GM21529 (cell line): Measurements from ENCODE around the gene SPEM1.

Source experiments
- ATAC-seq: cut with Tn5 transposase; IDR thresholded peaks from one replicate; pipeline ENCODE4 v1.9.1; 2021; ENCODE audit not compliant: unreplicated experiment

Gene SPEM1, protein sequence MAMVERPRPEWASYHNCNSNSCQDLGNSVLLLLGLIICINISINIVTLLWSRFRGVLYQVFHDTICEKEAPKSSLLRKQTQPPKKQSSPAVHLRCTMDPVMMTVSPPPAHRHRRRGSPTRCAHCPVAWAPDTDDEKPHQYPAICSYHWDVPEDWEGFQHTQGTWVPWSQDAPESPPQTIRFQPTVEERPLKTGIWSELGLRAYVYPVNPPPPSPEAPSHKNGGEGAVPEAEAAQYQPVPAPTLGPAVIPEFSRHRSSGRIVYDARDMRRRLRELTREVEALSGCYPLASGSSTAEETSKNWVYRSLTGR

DNA sequence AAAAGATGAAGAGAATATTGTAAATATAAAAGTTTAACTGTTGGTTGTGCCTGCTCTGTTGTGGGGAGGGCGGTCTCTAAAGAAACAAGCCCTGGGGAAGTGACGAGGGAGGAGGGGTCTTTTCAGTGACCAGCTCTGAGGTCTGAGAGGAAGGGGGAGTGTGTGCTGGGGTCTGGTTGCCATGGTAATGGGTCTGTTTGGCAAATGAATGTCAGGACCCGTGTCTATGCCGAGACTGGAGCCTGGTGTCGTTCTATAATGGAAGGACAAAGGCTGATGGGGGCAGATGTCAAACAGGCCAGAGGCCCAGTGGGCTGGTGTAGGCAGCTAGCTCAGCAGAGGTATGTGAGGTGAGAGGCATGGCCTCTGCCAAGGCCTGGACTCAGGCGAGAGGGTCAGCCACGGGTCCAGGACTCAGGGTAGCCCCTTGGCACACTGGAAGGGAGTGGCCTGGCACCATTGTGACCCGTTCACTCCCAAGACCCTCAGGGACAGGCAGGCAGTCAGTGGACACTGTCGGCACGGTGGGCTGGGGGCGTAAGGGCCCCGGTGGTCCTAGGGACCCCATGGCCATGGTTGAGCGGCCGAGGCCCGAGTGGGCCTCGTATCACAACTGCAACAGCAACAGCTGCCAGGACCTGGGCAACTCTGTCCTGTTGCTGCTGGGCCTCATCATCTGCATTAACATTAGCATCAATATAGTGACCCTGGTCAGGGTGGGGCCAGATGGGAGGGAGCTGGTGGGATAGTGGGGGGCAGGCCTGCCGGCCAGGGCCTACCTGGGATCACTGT, at the start of gene SPEM1:
Gene SPEM1, plus strand, starts transcription at position 506 of the 792 bp plus-strand sequence. Its CDS starts 61 bp downstream, at position 567.
- no peak for ATAC-seq

DNA sequence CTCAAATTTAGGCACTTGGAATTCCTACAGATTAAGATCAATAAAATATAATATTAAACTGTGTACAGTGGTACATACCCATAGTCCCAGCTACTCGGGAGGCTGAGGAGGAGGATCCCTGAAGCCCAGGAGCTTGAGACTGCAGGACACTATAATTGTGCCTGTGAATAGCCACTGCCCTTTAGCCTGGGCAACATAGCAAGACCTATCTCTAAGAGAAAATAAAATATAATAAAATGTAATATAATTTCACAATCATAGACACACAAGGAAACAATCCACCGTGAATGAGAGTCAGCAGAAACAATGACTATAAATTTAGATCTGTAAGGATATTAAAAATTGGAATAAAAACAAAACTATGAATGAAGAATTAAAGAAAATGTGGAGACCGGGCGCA, 49.3 kb upstream of the SPEM1 start:
- no peak for ATAC-seq

DNA sequence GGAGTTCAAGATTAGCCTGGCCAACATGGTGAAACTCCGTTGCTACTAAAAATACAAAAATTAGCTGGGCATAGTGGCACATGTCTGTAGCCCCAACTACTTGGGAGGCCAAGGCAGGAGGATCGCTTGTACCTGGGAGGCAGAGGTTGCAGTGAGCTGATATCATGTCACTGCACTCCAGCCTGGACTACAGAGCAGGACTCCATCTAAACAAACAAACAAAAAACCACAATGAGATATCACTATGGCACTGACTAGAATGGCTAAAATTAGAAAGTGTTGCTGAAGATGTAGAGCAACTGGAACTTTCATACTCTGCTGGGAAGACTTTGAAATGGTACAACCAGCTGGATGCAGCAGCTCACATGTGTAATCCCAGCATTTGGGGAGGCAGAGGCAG, 45.8 kb upstream of the SPEM1 start:
- no peak for ATAC-seq

- no peak for ATAC-seq
Observed at GRCh38 chr17:7379134-7379533, 41.0 kb upstream of the SPEM1 start.

DNA sequence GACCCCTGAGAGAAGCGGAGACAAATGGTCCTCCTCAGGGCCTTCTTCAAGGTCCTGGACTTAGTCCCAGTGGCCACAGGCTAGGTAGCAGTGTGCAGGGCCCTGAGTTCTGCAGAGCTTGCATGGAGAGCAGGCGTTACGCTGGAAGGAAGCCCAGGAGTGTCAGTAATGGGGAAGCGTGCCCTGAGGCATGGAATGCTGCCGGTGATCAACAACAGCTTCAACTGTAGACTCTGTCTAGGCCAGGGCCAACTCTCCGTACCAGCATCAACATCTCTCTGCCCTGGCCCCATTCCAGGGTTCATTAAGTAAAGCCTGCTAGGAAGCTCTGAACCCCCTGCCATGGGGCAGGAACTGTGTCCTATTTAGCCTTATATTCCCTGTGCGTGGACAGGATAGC, 39.8 kb upstream of the SPEM1 start:
- ATAC-seq: no peak

DNA sequence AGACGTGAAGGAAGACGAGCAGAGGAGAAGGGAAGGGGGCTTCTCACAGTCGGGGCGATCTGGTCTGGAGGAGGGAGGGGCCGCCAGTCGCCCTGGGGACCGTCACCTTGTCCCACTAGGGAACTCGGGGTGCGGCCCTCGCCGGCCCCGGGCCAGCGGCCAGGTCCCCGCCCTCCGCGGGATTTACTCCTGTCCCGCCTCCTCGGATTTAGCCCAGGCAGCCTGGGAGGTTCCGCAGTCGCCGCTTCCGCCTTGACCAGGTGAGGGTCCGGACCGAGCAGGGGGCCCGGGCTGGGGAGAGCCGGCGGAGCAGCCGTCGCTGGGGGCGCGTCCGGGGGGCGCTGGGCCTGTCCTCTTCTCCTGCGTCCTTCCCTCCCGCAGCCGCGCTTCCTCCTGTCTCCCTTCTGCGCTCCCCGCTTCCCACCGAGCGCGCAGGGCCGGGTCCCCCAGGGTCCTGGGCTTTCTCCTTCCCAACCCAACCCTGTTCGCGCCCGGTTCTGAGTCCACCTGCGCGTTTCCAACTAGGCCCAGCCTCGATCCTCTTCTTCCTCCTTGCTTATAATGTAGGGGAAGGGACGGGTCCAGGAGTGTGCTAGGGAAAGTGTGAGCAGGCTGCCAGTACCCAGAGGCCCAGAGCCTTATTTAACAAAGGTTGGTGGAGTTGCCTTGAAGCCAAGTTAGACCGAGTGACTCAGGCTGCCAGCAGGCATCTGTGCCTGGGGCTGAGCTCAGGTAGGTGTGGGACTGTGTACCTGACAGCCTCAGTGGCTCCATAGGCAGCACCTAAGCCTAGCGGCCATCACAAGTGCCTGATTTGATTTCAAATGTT, 39.1 kb upstream of the SPEM1 start, which contains the start of gene TNK1:
Gene TNK1, plus strand, starts transcription at position 235 of the 829 bp plus-strand sequence. CDS start 1,838 bp downstream, outside the sequence.
- no peak for ATAC-seq

- ATAC-seq: no peak
Observed at GRCh38 chr17:7382901-7383300, 37.2 kb upstream of the SPEM1 start.

GRCh38 chr17:7383371-7383741, 36.8 kb upstream of the SPEM1 start:
- ATAC-seq: no peak

GRCh38 chr17:7383742-7384488, 36.2 kb upstream of the SPEM1 start:
- peak; percentile 76 for ATAC-seq

- ATAC-seq: no peak
Observed at GRCh38 chr17:7384489-7385081, 35.5 kb upstream of the SPEM1 start.

DNA sequence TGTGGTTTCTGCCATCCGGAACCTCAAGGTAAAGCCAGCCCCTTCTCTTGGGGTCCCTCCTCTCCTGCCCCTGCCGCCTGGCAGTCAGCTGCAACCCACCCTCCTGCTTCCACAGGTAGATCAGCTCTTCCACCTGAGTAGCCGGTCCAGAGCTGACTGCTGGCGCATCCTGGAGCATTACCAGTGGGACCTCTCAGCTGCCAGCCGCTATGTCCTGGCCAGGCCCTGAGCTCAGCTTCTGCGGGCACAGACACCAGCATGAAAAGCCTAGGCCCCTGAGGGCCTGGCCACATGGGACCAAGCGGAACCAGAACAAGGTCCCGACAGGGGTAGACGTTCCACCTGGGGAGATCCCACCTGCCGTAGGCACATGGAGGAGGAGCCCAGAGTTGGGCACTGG, 31.3 kb upstream of the SPEM1 start:
- no peak for ATAC-seq

DNA sequence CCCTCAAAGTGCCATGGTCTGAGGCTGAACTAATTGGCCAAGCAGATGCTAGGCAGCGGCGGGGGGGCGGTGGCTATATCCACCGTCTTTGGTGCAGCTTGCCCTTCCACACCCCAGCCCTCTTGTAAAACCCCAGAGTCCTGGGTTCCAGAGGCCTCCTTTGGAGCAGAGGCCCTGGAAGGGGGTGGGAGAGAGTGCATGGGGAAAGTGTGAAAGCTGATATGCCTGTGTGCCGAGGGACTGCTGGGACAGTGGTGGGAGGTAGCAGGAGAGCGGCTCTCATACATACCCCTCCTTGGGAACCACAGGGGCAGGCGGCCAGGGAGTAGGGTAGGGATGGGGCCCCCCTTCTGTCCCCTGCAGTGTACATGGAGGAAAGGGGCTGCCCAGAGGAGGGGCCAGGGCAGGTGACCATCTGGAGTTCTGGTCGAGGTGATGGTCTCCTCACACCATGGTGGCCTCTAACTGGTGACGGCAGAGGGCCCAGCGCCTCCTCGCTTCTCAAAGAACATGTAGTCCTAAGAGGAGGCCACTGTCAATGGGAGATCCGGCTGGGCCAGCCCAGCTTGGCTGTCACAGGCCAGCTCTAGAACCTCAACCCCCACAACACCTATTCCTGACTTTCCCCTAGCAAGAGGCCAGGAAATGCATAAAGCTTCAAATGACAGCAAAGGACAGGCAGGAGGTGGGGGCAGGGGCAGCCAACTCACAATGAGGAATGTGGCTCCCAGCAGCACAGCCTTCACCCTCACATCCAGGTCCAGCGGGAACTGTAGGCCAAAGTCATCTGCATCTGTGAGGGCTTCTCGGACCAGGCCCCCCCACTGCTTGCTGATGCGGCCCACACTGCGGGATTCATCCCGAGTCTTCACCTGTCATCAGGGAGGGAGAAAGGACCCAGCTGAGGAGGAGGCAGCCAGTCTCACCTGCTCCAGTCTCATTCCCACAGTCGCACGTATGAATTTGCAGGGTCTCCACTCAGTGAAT, 29.9 kb upstream of the SPEM1 start:
- no peak for ATAC-seq

- no peak for ATAC-seq
Observed at GRCh38 chr17:7391307-7391706, 28.8 kb upstream of the SPEM1 start.

DNA sequence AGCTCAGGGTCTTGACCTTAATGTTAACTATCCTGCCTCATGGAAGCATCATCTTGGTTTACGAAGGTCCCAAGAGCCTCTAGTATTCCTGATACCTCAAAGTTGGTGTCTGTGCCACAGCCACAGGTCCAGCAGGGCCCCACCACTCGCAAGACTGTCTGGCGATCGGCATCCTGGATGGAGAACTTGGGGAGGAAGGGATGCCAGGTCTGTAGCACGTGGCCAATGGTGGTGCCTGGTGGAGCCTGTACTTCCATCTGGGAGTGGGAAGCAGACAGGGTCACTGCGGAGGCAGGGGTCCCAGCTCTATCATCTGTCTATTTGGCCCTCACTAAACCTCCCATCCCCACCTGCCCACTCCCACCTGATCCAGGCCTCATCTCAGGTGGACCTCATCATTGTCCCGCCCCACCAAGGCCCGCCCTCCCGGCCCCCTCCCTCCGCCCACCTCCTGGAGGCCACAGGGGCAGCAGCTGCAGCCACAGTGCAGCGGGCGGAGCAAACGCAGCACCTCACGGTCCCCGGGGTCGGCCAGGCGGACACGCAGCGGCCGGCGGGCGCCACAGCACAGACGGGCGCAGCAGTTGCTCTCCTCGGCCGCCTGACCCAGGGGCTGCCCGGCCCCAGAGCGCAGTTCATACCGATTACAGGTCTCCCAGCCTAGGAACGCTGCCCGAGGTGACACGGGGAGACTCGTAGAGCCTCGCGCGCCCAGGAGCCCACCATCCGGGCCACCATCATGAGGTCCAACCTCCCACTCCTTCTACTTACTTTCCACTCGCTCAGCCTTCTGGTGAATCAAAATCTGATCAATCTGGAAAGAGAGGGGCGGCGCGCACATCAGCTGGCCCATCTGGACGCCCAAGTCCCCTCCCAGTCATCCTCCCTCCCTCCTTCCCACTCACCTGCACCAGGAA, 27.2 kb upstream of the SPEM1 start:
- ATAC-seq: no peak

GRCh38 chr17:7393613-7394451, 26.3 kb upstream of the SPEM1 start:
- ATAC-seq: peak; percentile 35

GRCh38 chr17:7394452-7395191, 25.5 kb upstream of the SPEM1 start, which contains the start of gene PLSCR3:
Gene PLSCR3 (minus strand): TSS chr17:7394525. CDS start chr17:7394110, 415 bp downstream.
- ATAC-seq: peak; percentile 80
